ENCODE measurements around the gene KNOP1.

Gene KNOP1

DNA sequence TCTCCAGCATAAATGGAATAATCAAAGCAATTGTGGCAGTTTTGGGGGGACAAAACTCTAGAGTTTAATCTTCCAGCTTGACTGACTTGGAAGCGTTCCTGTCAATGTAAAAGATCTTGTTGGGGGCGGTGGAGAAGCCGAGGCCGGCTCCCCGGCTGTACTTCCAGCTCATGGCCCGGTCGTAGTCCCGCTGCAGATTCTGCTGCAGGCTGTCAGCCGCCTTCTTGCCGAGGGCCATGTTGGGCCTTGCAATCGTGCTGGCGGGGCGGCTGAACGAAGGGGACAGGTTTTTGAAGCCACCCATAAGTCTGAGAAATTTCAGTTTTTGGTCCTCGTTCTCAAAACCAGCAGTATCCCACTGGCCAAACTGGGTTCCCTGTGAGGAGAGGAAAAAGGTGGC lies 11.2 kb downstream of the KNOP1 start:
- no peak for DNase-seq

- DNase-seq = no peak
These were observed 12.2 kb downstream of the KNOP1 start for GRCh38 chr16:19705843-19706242.

DNA sequence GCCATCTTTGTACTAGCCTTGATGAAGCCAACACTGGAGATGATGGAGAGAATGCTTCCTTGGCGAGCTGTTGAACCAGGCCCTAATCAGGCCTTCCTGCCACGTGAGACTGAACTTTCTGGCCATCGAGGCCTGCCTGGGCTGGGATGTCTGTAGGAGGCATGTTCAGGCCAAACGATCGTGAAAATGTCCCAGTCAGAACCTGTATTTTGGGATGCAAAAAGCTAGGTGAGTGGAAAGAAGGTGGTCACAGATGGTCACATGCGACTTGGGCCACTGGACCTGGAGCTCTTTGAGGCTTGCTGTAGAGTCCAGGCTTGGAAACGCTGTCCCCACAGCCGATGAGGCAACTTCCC lies 12.9 kb downstream of the KNOP1 start:
- DNase-seq = no peak

- no peak for DNase-seq
These were observed 13.5 kb downstream of the KNOP1 start for GRCh38 chr16:19704321-19705145.

GRCh38 chr16:19703172-19703889 lies 14.7 kb downstream of the KNOP1 start:
- DNase-seq = no peak

DNA sequence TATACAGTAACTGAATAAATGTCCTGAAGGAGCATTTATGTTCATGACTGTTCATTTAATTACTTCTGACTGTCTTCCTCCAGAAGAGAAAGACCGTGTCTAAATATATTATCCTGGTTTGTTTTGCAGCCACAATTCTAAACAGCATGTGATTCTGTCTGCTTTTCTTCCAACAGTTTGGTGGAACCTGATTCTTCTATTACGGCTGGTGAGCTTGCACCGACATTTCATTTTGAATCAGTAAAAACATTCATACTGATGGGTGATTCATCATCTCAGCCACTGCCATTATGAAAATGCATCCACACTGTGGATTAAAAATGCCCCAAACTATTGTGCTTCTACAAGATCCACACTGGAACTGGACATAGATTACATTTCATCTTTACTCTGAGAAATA lies 16.9 kb downstream of the KNOP1 start:
- no peak for DNase-seq

- no peak for DNase-seq
These were observed 17.7 kb downstream of the KNOP1 start for GRCh38 chr16:19700319-19700781.

- DNase-seq = no peak
These were observed 18.6 kb downstream of the KNOP1 start for GRCh38 chr16:19699472-19699871.

GRCh38 chr16:19698480-19699465 lies 19.3 kb downstream of the KNOP1 start:
- DNase-seq = no peak

DNA sequence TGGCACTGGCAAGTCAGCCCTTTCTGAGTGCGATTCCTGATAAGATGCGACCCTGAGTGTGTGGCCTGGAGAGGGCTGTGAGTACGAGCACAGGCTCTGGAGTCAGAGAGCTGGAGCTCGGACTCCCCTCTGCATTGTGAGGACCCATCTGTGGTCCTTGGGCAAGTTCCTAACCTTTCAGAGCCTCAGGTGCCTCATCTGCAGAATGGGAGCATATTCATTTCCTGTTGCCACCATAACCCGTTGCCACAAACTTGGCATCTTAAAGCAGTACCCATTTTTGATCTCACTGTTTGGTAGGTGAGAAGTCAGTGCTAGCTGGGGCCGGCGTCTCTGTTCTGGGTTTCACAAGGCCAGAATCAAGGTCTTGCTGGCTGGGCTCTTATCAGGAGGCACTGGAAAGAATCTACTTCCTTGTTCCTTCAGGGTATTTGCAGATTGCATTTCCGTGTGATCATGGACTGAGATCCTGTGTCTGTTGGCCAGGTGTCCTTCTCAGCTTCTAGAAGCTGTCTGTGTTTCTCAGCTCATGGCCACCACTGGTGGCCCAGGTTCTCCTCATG lies 20.2 kb downstream of the KNOP1 start:
- no peak for DNase-seq

DNA sequence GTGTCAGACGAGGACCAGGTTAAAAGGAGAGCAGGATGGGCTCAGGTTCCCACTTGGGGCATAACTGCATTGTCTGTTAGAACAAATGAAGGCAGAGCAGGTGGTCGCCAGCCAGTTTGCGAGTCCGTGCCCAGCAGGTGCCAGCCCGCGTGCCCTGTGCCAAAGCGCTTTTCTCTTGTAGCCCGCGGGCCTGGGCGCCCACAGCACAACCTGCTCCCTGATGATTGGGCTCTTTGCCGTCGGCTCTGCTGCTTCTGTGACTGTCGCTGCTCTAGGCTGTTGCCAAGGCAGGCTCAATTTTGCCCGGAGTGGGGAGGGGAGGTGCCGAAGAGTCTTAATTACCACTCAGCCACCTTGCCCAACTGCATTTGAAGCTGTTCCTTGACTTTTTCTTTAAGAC lies 21.1 kb downstream of the KNOP1 start:
- DNase-seq = no peak

- peak; percentile 79 for DNase-seq
These were observed 21.7 kb downstream of the KNOP1 start for GRCh38 chr16:19696328-19696727.

GRCh38 chr16:19694989-19695388 lies 23.0 kb downstream of the KNOP1 start:
- no peak for DNase-seq

- DNase-seq = no peak
These were observed 26.8 kb downstream of the KNOP1 start for GRCh38 chr16:19691161-19691711.

- no peak for DNase-seq
These were observed 27.8 kb downstream of the KNOP1 start for GRCh38 chr16:19690196-19690595.

DNA sequence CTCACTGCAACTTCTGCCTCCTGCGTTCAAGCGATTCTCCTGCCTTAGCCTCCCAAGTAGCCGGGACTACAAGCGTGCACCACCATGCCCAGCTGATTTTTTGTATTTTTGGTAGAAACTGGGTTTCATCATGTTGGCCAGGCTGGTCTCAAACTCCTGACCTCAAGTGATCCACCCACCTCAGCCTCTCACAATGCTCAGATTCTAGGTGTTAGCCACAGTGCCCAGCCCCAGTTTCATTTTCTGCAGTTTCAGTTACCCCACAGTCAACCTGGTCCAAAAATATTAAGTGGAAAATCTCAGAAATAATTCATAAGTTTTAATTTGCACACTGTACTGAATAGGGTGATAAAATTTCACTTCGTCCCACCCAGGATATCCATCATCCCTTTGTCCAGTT lies 28.7 kb downstream of the KNOP1 start:
- no peak for DNase-seq

DNA sequence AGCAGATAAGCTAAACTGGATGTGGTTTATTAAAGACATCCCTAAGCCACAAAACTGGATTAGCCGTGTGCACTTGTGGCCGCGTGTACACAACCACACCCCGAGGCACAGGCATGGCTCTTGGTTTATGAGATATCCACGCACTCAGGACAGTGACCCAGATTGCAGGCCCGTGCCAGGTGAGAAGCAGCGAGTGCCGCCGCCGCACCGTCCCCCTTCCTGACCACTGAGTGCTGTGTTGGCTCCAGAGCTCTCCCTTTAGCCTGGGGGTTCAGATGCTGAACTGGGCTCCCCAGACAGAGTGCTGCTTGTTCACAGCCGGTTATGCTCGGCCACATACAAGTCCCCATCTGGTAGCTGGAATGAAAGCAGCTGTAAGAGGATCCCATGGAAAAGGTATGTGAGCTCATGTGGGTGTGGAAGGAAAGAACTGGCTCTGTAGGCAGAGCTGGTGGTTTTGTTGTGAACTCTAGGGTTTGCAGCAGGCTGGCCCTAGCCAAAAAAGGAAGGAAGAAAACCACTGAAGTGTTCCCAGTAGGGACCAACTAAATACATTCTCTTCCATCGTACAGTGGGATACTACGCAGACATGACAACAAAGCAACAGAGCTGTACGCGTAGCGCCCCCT lies 29.5 kb downstream of the KNOP1 start:
- no peak for DNase-seq

DNA sequence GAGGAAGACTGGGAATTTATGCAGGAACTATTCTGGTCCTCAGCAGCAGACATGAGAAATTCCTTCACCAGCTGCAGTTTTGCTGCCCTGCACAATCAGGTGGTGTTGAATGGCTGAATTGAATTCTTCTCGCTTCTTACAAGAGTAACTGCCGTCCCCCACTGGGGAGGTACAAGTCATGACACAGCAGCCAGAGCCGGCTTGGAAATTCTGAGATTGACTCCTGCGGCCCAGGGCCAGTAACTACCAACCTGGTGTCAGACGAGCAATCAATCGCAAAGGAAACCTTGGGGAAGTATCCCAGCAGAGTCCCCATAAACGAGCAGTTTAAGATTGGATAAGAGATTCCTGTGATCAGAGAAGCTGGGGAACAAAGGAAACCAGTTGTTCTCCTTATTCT lies 30.7 kb downstream of the KNOP1 start:
- no peak for DNase-seq

DNA sequence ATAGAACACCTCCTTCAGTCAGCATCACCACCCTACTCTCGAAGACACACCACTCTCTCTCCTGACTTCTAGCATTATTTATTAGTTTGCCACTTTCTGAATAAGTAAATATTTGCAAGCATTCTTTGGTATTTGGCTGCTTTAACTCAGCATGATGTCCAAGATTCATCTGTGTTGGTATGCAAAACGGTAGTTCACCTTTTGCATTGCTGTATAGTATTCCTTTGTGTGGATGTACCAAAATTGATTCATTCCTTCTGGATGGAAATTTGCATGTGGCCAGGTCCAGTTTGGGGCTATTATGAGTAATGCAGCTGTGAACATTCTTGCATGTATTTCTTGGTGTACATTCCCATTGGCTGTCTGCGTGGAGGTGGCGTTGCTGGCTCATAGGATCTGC lies 32.9 kb downstream of the KNOP1 start:
- DNase-seq = no peak

DNA sequence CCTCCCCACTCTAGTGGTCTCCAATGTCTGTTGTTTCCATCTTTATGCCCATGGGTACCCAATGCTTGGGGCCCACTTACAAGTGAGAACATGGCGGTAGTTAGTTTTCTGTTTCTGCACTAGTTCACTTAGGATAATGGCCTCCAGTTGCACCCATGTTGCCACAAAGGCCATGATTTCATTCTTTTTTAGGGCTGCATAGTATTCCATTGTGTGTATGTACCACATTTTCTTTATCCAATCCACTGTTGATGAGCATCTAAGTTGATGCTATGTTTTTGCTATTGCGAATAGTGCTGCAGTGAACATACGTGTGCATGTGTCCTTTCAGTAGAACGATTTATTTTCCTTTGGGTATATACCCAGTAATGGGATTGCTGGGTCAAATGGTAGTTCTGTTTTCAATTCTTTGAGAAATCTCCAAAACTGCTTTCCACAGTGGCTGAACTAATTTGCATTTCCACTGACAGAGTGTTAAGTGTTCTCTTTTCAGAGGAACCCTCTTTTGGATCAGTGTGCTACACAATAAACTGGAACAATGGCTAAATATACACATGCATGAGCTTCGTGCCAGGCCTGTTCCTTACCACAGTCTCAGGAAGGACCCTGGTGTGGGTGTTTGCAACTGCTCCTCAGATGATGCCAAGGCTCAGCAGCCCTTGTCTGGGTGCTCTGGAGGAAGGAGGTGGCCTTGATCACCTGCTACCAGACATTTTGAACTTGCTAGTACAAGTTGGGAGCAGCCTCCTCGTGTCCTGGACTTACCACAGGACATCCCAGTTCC lies 34.4 kb downstream of the KNOP1 start:
- DNase-seq = no peak

DNA sequence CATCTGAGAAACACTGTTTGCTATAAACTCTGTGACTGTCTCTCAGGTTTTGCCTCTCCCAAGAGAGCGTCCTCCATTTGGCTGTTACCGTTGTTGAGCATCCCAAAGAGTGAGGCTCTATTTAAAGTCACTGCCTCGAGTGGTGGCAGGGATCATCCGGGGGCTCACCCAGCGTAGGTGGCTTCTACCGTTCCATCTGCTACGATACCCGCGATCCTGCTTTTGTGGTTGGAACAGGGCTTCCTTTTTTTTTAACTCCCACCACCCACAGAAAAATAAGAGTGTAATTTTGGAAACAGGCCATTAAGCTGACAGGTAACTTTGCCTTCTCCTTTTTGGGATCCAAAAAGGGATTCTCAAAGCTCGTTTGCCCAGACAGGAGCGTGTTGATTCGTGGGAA lies 36.4 kb downstream of the KNOP1 start:
- DNase-seq = no peak

Measured in CD4-positive, alpha-beta T cell treated with Interleukin-15 for 1 hour (primary cell).